Smooth muscle cell (in vitro differentiated cells): ENCODE measurements around the gene PTPN21. TPM values are rescaled to one million over a fixed set of nuclear protein-coding genes. Genes with fewer than 3 reads are reported as not detected.

ENCODE experiments used
- DNase-seq: peaks from one replicate; lab custom pipeline; 2025; ENCODE audit not compliant: unreplicated experiment; lab: John Stamatoyannopoulos, UW
- H2AFZ ChIP-seq: fragments of 200-600 bp; sonication (generic); 2 replicates; pipeline ENCODE4 v1.6.0; 2016; ENCODE audit warnings: antibody characterized with exemption, low read depth, mild to moderate bottlenecking
- H3F3A ChIP-seq: fragments of 200-600 bp; sonication (generic); 2 replicates; pipeline ENCODE4 v1.6.0; 2017; ENCODE audit warnings: antibody characterized with exemption, low read depth
- H3K27ac ChIP-seq: fragments of 200-600 bp; sonication (generic); 2 replicates; pipeline ENCODE4 v1.5.1; 2016; ENCODE audit warnings: low read depth, mild to moderate bottlenecking
- H3K27me3 ChIP-seq: fragments of 200-600 bp; sonication (generic); 2 replicates; pipeline ENCODE4 v1.6.1; 2016; ENCODE audit warnings: low read depth, mild to moderate bottlenecking
- H3K36me3 ChIP-seq: fragments of 200-600 bp; sonication (generic); 2 replicates; pipeline ENCODE4 v1.5.1; 2016; ENCODE audit warnings: low read depth
- H3K4me1 ChIP-seq: fragments of 200-600 bp; sonication (generic); 2 replicates; pipeline ENCODE4 v1.5.1; 2016; ENCODE audit warnings: low read depth
- H3K4me2 ChIP-seq: fragments of 200-600 bp; sonication (generic); 2 replicates; pipeline ENCODE4 v1.6.0; 2016; ENCODE audit warnings: mild to moderate bottlenecking
- H3K4me3 ChIP-seq: fragments of 200-600 bp; sonication (generic); 2 replicates; pipeline ENCODE4 v1.5.1; 2016; ENCODE audit warnings: mild to moderate bottlenecking
- H3K79me2 ChIP-seq: fragments of 200-600 bp; sonication (generic); 2 replicates; pipeline ENCODE4 v1.6.0; 2016; ENCODE audit warnings: low read depth, mild to moderate bottlenecking
- H3K9ac ChIP-seq: fragments of 200-600 bp; sonication (generic); 2 replicates; pipeline ENCODE4 v1.6.0; 2016; ENCODE audit warnings: low read depth
- H3K9me3 ChIP-seq: fragments of 200-600 bp; sonication (generic); replicated peaks from 2 replicates; pipeline ENCODE4 v1.5.1; 2016; ENCODE audit warnings: low read depth
- H4K20me1 ChIP-seq: fragments of 200-600 bp; sonication (generic); 2 replicates; pipeline ENCODE4 v1.6.0; 2016; ENCODE audit warnings: low read depth
- CTCF ChIP-seq: fragments of 200-600 bp; sonication (generic); IDR thresholded peaks from 2 replicates; pipeline ENCODE4 v1.5.1; 2017; ENCODE audit warnings: borderline replicate concordance, mild to moderate bottlenecking, antibody characterized with exemption; ENCODE audit not compliant: insufficient read depth, poor library complexity, severe bottlenecking
- WGBS: methylation state at CpG from one replicate; pipeline ENCODE4 v1.1.7; 2016; ENCODE audit warnings: low lambda C conversion rate; 5-methylcytosine and 5-hydroxymethylcytosine counted together
- polyA plus RNA-seq: library from polyadenylated mRNA; unstranded; fragments of >200 nt; fragmentation: Nextera tagmentation; extraction: Ambion mirVana; gene quantifications from 2 replicates; pipeline ENCODE4 v1.2.1, GENCODE V29; 2016
- total RNA-seq: library from RNA; depleted of rRNA; stranded (reverse); fragments of >200 nt; gene quantifications from 2 replicates; pipeline ENCODE4 v1.2.3, GENCODE V29; 2014

PTPN21 gene
- total and polyA plus RNA-seq, 2 experiments from 2014 or later = 8.1 to 12.2 TPM

GRCh38 chr14:88592031-88592430 is 37.2 kb upstream of the PTPN21 start:
- no peak overlapping the region for H3K4me3 ChIP-seq
- no peak for TF ChIP-seq CTCF
- H4K20me1 ChIP-seq = peaks cover 7% of the 10 kb centered on the region
- no peaks in the 10 kb centered on the region for H3K79me2 ChIP-seq
- H2AFZ ChIP-seq = no peak overlapping the region
- no peaks in the 10 kb centered on the region for H3K4me1 ChIP-seq
- WGBS = 55% methylated on average over 1 of the region's 1 CpG
- H3K4me2 ChIP-seq = no peak overlapping the region
- no peak for DNase-seq
- H3K27me3 ChIP-seq = no peaks in the 10 kb centered on the region
- H3K9me3 ChIP-seq = no peaks in the 10 kb centered on the region
- H3F3A ChIP-seq = no peaks in the 10 kb centered on the region
- peaks cover 12% of the 10 kb centered on the region for H3K36me3 ChIP-seq
- no peak overlapping the region for H3K9ac ChIP-seq
- H3K27ac ChIP-seq = no peak overlapping the region

GRCh38 chr14:88590173-88590572 is 35.4 kb upstream of the PTPN21 start:
- WGBS = 88% methylated on average over 4 of the region's 4 CpGs
- H3K36me3 ChIP-seq = peaks cover 18% of the 10 kb centered on the region
- DNase-seq = no peak

GRCh38 chr14:88588081-88588480 is 33.3 kb upstream of the PTPN21 start:
- Histone ChIP-seq H3K27me3 (no peaks in the 10 kb centered on the region), H3K36me3 (peaks cover 20% of the 10 kb centered on the region), H2AFZ (no peak overlapping the region), H3K4me1 (no peaks in the 10 kb centered on the region), H3K9me3 (no peaks in the 10 kb centered on the region), H3K9ac (no peak overlapping the region), H3K4me2 (no peak overlapping the region), H3K4me3 (no peak overlapping the region), H3K27ac (no peak overlapping the region), H3F3A (no peaks in the 10 kb centered on the region), H4K20me1 (peaks cover 9% of the 10 kb centered on the region), H3K79me2 (no peaks in the 10 kb centered on the region)
- no peak for TF ChIP-seq CTCF
- DNase-seq = no peak
- WGBS = 98% methylated on average over 5 of the region's 5 CpGs

More at GRCh38 chr14:88590173-88590572, 35.4 kb upstream of the PTPN21 start:
- no peaks in the 10 kb centered on the region for H3K79me2 ChIP-seq
- H3K4me3 ChIP-seq = no peak overlapping the region
- H3K4me2 ChIP-seq = no peak overlapping the region
- H3K4me1 ChIP-seq = no peaks in the 10 kb centered on the region
- no peak overlapping the region for H2AFZ ChIP-seq
- no peak for TF ChIP-seq CTCF
- H4K20me1 ChIP-seq = peaks cover 7% of the 10 kb centered on the region
- no peaks in the 10 kb centered on the region for H3K27me3 ChIP-seq
- H3K9me3 ChIP-seq = no peaks in the 10 kb centered on the region
- no peak overlapping the region for H3K27ac ChIP-seq
- H3F3A ChIP-seq = no peaks in the 10 kb centered on the region
- H3K9ac ChIP-seq = no peak overlapping the region

GRCh38 chr14:88584451-88584850 is 29.6 kb upstream of the PTPN21 start:
- TF ChIP-seq CTCF = no peak
- H4K20me1 ChIP-seq = peaks cover 12% of the 10 kb centered on the region
- H3K9me3 ChIP-seq = no peaks in the 10 kb centered on the region
- H3K4me2 ChIP-seq = no peak overlapping the region
- peaks cover 34% of the 10 kb centered on the region for H3K36me3 ChIP-seq
- H2AFZ ChIP-seq = no peak overlapping the region
- H3K9ac ChIP-seq = no peak overlapping the region
- no peak overlapping the region for H3K4me3 ChIP-seq
- no peaks in the 10 kb centered on the region for H3K4me1 ChIP-seq
- 98% methylated on average over 3 of the region's 3 CpGs for WGBS
- H3K27me3 ChIP-seq = no peaks in the 10 kb centered on the region
- no peak overlapping the region for H3K27ac ChIP-seq
- no peak for DNase-seq
- no peaks in the 10 kb centered on the region for H3K79me2 ChIP-seq
- H3F3A ChIP-seq = no peaks in the 10 kb centered on the region
